K562 (cell line): Measurements from ENCODE around the gene TMEM209. TPM values are rescaled to one million over a fixed set of nuclear protein-coding genes. Genes with fewer than 3 reads are reported as not detected.
A peak's percentile ranks its signal among the peaks of the same experiment; 100 is the strongest.

Source experiments
- ATAC-seq: fragments of 200-7000 bp; cut with Tn5 transposase; 3 replicates; pipeline ENCODE4 v1.9.1; 2020; ENCODE audit warnings: moderate library complexity
- BruUV-seq: library from RNA; stranded (reverse); fragments of 400-500 nt; replicated peaks from 2 replicates; lab custom pipeline; 2021; lab: Mats Ljungman, UMichigan
- CTCF ChIA-PET: fragments of 300-600 bp; formaldehyde crosslinking; extraction: SDS; loops from one replicate; lab custom pipeline; 2021; ENCODE audit warnings: low intra/inter-chr PET ratio; lab: Yijun Ruan, JAX
- POLR2A ChIA-PET: fragments of 300-600, 350-650 bp; sonication (Branson Sonifier 250); formaldehyde crosslinking; extraction: SDS; loops from one replicate; lab custom pipeline; 2021; ENCODE audit warnings: antibody characterized with exemption, inconsistent platforms; lab: Yijun Ruan, JAX
- DNase-seq, 4 experiments: peaks; one replicate each; pipeline versions ENCODE4 v3.0.0 to v3.0.0-alpha.2; 2011 to 2018; ENCODE audit warnings: low spot score in 3 of 4, mixed read lengths in 3 of 4; ENCODE audit errors: extremely low read depth in 1 of 4
- FAIRE-seq: peaks from 2 replicates; lab custom pipeline; 2011; peaks lifted over from hg19 to GRCh38; lab: Jason Lieb, UNC
- H2AFZ ChIP-seq: 2 replicates; pipeline ENCODE4 v1.6.0; 2011; ENCODE audit warnings: low read depth, low read length, control low read depth, inconsistent platforms
- H3K27ac ChIP-seq: fragments of 200-600 bp; 3 replicates; pipeline ENCODE4 v1.8.0; 2011; ENCODE audit warnings: low read depth, mild to moderate bottlenecking, control low read depth, inconsistent platforms, low read length, moderate library complexity, mixed read lengths; ENCODE audit errors: extremely low read depth
- H3K27me3 ChIP-seq, 2 experiments: fragments of 300-600 bp in 1 of 2; 2 replicates in 1 of 2; 3 replicates in 1 of 2; pipeline versions ENCODE4 v1.6.0 to v1.8.0; 2011; ENCODE audit warnings: inconsistent platforms in 2 of 2, low read length in 2 of 2, mild to moderate bottlenecking in 1 of 2, mixed read lengths in 1 of 2, moderate library complexity in 1 of 2; ENCODE audit not compliant: control insufficient read depth in 2 of 2, insufficient read depth in 2 of 2
- H3K36me3 ChIP-seq: fragments of 300-600 bp; 3 replicates; pipeline ENCODE4 v1.8.0; 2011; ENCODE audit warnings: mild to moderate bottlenecking, low read length, inconsistent platforms; ENCODE audit not compliant: control insufficient read depth, insufficient read depth
- H3K4me1 ChIP-seq, 2 experiments: fragments of 200-600 bp in 1 of 2; replicated peaks in 1 of 2; 2 replicates in 1 of 2; 3 replicates in 1 of 2; pipeline versions ENCODE4 v1.5.1 to v1.8.0; 2011; ENCODE audit warnings: inconsistent platforms in 2 of 2, low read length in 2 of 2, mild to moderate bottlenecking in 1 of 2, mixed read lengths in 1 of 2, moderate library complexity in 1 of 2; ENCODE audit not compliant: control insufficient read depth in 2 of 2, insufficient read depth in 2 of 2
- H3K4me2 ChIP-seq: 2 replicates; pipeline ENCODE4 v1.6.1; 2011; ENCODE audit warnings: low read length, control low read depth, inconsistent platforms, mixed read lengths; ENCODE audit not compliant: insufficient read depth
- H3K4me3 ChIP-seq: fragments of 200-600 bp; sonication (generic), shearing (Covaris generic); 2 replicates; pipeline ENCODE4 v1.5.1; 2016; ENCODE audit warnings: control low read depth, inconsistent platforms
- H3K79me2 ChIP-seq: fragments of 200-600 bp; 3 replicates; pipeline ENCODE4 v1.8.0; 2011; ENCODE audit warnings: low read length, inconsistent platforms; ENCODE audit not compliant: control insufficient read depth, insufficient read depth
- H3K9ac ChIP-seq, 2 experiments: 2 replicates each; pipeline versions ENCODE4 v1.6.0 to v1.6.1; 2011; ENCODE audit warnings: low read depth in 2 of 2, low read length in 2 of 2, control low read depth in 1 of 2, inconsistent platforms in 1 of 2, mild to moderate bottlenecking in 1 of 2, mixed read lengths in 1 of 2; ENCODE audit not compliant: insufficient read depth in 1 of 2
- H3K9me1 ChIP-seq: one replicate; pipeline ENCODE4 v1.6.0; 2011; ENCODE audit warnings: inconsistent platforms, mild to moderate bottlenecking, low read length, moderate library complexity; ENCODE audit not compliant: control insufficient read depth, insufficient read depth
- H3K9me3 ChIP-seq: replicated peaks from 2 replicates; pipeline ENCODE4 v1.5.1; 2011; ENCODE audit warnings: low read depth, low read length, inconsistent platforms; ENCODE audit not compliant: control insufficient read depth, insufficient read depth
- H4K20me1 ChIP-seq: replicated peaks from 2 replicates; pipeline ENCODE4 v1.6.1; 2011; ENCODE audit warnings: low read length, inconsistent platforms, mixed read lengths; ENCODE audit not compliant: control insufficient read depth, insufficient read depth
- BCOR ChIP-seq: fragments of 450-650 bp; IDR thresholded peaks from 2 replicates; pipeline ENCODE4 v1.6.1; 2016
- KLF1 ChIP-seq: fragments of 450-650 bp; IDR thresholded peaks from 2 replicates; pipeline ENCODE4 v1.6.1; 2016; ENCODE audit warnings: missing genetic modification characterization, missing compliant biosample characterization
- SUPT5H ChIP-seq: fragments of 450-650 bp; IDR thresholded peaks from 2 replicates; pipeline ENCODE4 v1.6.1; 2016
- ZKSCAN3 ChIP-seq: fragments of 250-450 bp; sonication (Bioruptor Pico); IDR thresholded peaks from 2 replicates; pipeline ENCODE4 v1.4.0; 2020
- ZNF121 ChIP-seq: sonication (generic); formaldehyde crosslinking; conservative IDR thresholded peaks from 2 replicates; pipeline ENCODE4 v1.8.0; 2022; ENCODE audit warnings: missing genetic modification reagents
- WGBS: fragments of 100-300 bp; shearing (Covaris generic); methylation state at CpG from one replicate; pipeline ENCODE4 v1.1.6; 2016; ENCODE audit warnings: low coverage, mixed read lengths; ENCODE audit not compliant: insufficient coverage; ENCODE audit errors: missing lambda C conversion rate; 5-methylcytosine and 5-hydroxymethylcytosine counted together
- in situ Hi-C: fragments of 300-500 bp; cut with MboI; formaldehyde crosslinking; loops from 4 replicates; pipeline ENCODE4 v1.15.0; 2018; ENCODE audit warnings: inconsistent platforms, mixed read lengths
- intact Hi-C: fragments of 100-400 bp; cut with micrococcal nuclease; formaldehyde crosslinking; loops from 2 replicates; pipeline ENCODE4 v1.14.2; 2022
- polyA plus RNA-seq, 8 experiments: library from polyadenylated mRNA; depleted of rRNA in 4 of 8; stranded (reverse) in 5 of 8; unstranded in 3 of 8; fragments of >200 nt; fragmentation: Nextera tagmentation in 2 of 8; fragmentation: Illumina TruSeq in 1 of 8; extraction: Ambion mirVana in 2 of 8; extraction: Trizol in 1 of 8; gene quantifications; 2 replicates each; pipeline versions ENCODE4 v1.2.1 to v1.2.3, GENCODE V29; 2011 to 2014; ENCODE audit warnings: inconsistent platforms in 1 of 8, missing spikeins in 1 of 8
- total RNA-seq, 7 experiments: library from RNA; depleted of rRNA in 6 of 7; stranded (reverse); fragments of >200 nt in 6 of 7; fragmentation: Illumina TruSeq in 2 of 7; extraction: Trizol in 2 of 7; gene quantifications; 2 replicates each; pipeline versions ENCODE4 v1.2.1 to v1.2.3, GENCODE V29; 2011 to 2021; ENCODE audit warnings: low replicate concordance in 1 of 7
- TF ChIP-seq, protein P1 (sequence below): sonication (generic); formaldehyde crosslinking; IDR thresholded peaks from 2 replicates; pipeline ENCODE4 v1.8.0; 2023; ENCODE audit warnings: mild to moderate bottlenecking, missing genetic modification reagents

The TMEM209 gene
- total and polyA plus RNA-seq, 9 of the 15 experiments (the other 6 are each of a cell fraction or from before 2014, with no cell fraction given) = 36.8 to 116 (median 76.6) TPM

DNA sequence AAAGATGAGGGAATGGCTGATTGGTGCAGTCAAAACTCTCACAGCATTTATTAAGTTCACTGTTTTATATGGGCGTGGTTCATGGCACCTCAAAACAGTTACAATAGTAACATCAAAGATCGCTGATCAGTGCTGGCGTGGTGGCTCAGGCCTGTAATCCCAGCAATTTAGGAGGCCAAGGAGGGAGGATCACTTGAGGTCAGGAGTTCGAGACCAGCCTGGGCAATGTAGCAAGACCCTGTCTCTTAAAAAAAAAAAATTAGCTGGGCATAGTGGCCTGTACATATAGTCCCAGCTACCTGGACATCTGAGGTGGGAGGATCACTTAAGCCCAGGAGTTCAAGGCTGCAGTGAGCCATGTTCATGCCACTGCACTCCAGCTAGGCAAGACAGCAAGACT, 86.4 kb downstream of the TMEM209 start:
- 95% methylated on average over 4 of the region's 4 CpGs for WGBS
- no peaks in the 10 kb centered on the region for H3K9me1 ChIP-seq
- no peaks in the 10 kb centered on the region for H4K20me1 ChIP-seq
- intact Hi-C loops (no loop called here), in situ Hi-C loops (no loop called here)
- DNase-seq = no peak
- H3K27ac ChIP-seq = no peak overlapping the region
- ChIA-PET POLR2A (interaction anchor here (0.8 to 6.7 kb wide), 3 partner anchors 8 to 24 kb away, joined by 3 to 48 read pairs (median 3); no protein-coding TSS in a partner anchor), CTCF (no interaction called here)
- no peak for ATAC-seq
- H3K9ac ChIP-seq = no peak overlapping the region
- no peaks in the 10 kb centered on the region; the same call in 2 of the 3 replicates for H3K79me2 ChIP-seq
- H2AFZ ChIP-seq = no peak overlapping the region
- H3K4me1 ChIP-seq = no peaks in the 10 kb centered on the region
- no peak for FAIRE-seq
- TF ChIP-seq, protein P1, sequence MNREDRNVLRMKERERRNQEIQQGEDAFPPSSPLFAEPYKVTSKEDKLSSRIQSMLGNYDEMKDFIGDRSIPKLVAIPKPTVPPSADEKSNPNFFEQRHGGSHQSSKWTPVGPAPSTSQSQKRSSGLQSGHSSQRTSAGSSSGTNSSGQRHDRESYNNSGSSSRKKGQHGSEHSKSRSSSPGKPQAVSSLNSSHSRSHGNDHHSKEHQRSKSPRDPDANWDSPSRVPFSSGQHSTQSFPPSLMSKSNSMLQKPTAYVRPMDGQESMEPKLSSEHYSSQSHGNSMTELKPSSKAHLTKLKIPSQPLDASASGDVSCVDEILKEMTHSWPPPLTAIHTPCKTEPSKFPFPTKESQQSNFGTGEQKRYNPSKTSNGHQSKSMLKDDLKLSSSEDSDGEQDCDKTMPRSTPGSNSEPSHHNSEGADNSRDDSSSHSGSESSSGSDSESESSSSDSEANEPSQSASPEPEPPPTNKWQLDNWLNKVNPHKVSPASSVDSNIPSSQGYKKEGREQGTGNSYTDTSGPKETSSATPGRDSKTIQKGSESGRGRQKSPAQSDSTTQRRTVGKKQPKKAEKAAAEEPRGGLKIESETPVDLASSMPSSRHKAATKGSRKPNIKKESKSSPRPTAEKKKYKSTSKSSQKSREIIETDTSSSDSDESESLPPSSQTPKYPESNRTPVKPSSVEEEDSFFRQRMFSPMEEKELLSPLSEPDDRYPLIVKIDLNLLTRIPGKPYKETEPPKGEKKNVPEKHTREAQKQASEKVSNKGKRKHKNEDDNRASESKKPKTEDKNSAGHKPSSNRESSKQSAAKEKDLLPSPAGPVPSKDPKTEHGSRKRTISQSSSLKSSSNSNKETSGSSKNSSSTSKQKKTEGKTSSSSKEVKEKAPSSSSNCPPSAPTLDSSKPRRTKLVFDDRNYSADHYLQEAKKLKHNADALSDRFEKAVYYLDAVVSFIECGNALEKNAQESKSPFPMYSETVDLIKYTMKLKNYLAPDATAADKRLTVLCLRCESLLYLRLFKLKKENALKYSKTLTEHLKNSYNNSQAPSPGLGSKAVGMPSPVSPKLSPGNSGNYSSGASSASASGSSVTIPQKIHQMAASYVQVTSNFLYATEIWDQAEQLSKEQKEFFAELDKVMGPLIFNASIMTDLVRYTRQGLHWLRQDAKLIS = no peak
- TF ChIP-seq ZKSCAN3 (CRISPR knock-in tag) = no peak
- 0 out of 2 replicates have a peak, but pooled peaks have one; percentile 6 for TF ChIP-seq SUPT5H
- no peak for TF ChIP-seq KLF1 (tag)
- TF ChIP-seq ZNF121 (CRISPR knock-in tag) = peak; percentile 97
- peak; percentile 12; the same call in 1 of the 2 replicates for TF ChIP-seq BCOR
- H3K4me2 ChIP-seq = no peak overlapping the region
- H3K4me3 ChIP-seq = no peak overlapping the region
- no peaks in the 10 kb centered on the region for H3K27me3 ChIP-seq
- no peaks in the 10 kb centered on the region for H3K9me3 ChIP-seq
- peaks cover 49% of the 10 kb centered on the region for H3K36me3 ChIP-seq
- BruUV-seq = no TSS peak
